ENCODE measurements around the gene CXCR5.
A peak's percentile ranks its signal among the peaks of the same experiment; 100 is the strongest.

DNA sequence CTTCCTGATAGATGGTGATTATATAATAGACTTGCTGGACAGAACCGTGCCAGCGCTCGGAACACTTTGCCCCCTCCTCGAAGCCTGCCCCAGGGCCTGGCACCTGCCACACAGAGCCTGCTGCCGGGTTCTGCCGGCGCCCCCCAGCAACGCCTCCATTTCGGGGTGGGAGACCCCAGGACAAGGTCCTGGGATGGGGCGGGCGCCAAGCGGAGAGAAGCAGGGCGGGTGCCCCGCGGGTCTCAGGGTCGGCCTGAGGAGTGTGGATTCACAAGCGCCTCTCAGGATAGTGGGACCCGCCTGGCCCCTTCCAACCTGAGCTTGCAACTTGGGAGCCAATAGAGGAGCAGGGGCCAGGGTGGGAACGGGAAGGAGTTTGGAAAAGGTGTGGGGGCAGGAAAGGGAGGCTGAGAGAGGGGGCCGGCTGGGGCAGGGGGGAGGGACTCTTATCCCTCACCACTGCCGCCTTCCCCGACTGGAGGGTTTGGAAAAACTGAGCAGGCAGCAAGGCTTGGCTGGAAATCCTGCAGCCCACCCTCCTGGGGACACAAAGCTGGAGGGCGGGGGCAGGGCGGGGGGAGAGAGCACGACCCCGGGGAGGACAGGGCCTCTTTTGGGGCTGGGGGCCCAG, 45.3 kb downstream of the CXCR5 start:
- TF ChIP-seq CTCF (conservative IDR thresholded peaks at IDR 0.05 in 1 of 2, IDR thresholded peaks at IDR 0.05 in 1 of 2; ENCODE audit: extremely low read depth in 1 of 2, insufficient read depth in 1 of 2, low read depth in 1 of 2, low read length in 2 of 2) (peak in 1 of 2 donors; percentile 8), EZH2 (IDR thresholded peaks at IDR 0.05; ENCODE audit: borderline replicate concordance, low read length) (no peak)

Data from mammary epithelial cell (primary cell).